Upper lobe of right lung (tissue), 1 donor: ENCODE results near the gene TAF4. TPM values are rescaled to one million over a fixed set of nuclear protein-coding genes. Genes with fewer than 3 reads are reported as not detected.
A peak's percentile ranks its signal among the peaks of the same experiment; 100 is the strongest.

Experiments used
- ATAC-seq: fragments of 200-7000 bp; cut with Tn5 transposase; one replicate; pipeline ENCODE4 v1.9.1; 2020; ENCODE audit warnings: mild to moderate bottlenecking, moderate library complexity
- DNase-seq: peaks from one replicate; pipeline ENCODE4 v3.0.0-alpha.2; 2020
- H3K27ac ChIP-seq: fragments of 200-600 bp; one replicate; pipeline ENCODE4 v1.8.0; 2022
- H3K27me3 ChIP-seq: fragments of 200-600 bp; one replicate; pipeline ENCODE4 v1.8.0; 2022; ENCODE audit warnings: mild to moderate bottlenecking
- H3K36me3 ChIP-seq: fragments of 200-600 bp; one replicate; pipeline ENCODE4 v1.8.0; 2022
- H3K4me1 ChIP-seq: fragments of 200-600 bp; one replicate; pipeline ENCODE4 v1.8.0; 2022
- H3K4me3 ChIP-seq: fragments of 200-600 bp; one replicate; pipeline ENCODE4 v1.8.0; 2022; ENCODE audit warnings: mild to moderate bottlenecking
- H3K9me3 ChIP-seq: fragments of 200-600 bp; one replicate; pipeline ENCODE4 v1.8.0; 2022
- CTCF ChIP-seq: fragments of 200-600 bp; IDR thresholded peaks from one replicate; pipeline ENCODE4 v1.8.0; 2022; ENCODE audit warnings: antibody characterized with exemption
- intact Hi-C: fragments of 100-400 bp; cut with DNase I; formaldehyde crosslinking; loops from one replicate; pipeline ENCODE4 v1.11.0; 2022
- total RNA-seq: library from RNA; stranded (reverse); fragmentation: NEBNext Ultra II Directional; extraction: Animal tissue kit (Norgen Biotek cat#: 25700); gene quantifications from one replicate; pipeline ENCODE4 v1.2.1, GENCODE V29; 2021
- donor health status: DM: no; HTN: yes; CAD: no; lungs with severe emphysema.

The TAF4 gene
- total RNA-seq, 1 donor from 2014 or later: 19.6 TPM

DNA sequence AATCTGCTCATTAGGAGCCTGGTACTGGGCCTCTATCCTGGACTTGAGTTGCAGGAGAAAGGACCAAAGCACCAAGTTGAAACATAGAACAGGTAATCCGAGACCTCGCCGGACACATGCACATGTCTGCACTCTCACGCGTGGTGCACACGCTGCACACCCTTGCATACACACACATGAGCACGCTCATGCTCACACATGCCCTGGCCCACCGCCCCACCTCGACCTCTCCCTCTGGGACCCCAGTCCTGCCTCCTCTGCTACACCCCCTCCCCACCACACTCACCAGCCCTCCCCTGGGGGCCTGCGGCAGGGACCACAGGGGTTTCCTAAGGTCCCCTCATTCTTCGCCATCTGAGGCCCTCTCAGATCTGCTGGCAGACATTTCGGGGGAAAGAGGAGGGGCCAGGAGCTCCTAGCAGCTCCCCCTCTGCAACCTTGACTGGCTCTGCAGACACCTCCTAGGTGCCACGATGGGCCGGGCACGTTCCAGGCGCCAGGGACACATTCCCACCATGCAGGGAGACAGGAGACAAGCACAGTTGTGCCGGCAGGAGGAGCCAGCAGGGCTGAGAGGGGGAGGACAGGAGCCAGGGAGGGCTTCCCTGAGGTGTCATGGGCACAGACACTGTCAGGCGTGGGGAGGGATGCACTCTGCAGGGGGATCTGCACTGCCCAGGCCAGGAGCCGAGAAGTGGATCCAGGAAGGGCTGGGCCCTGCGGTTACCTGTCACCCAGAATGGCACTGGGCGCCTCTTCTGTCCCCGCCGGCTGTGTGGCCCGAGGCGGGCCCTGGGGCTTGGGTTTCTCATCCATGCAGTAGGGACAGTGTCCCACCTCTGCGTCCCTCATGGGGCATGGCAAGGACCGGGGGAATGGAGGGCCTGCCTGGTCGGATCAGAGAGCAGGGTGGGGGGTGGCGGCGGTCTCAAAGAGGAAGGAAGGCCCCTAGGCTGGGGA, 31.0 kb upstream of the TAF4 start:
- Histone ChIP-seq H3K4me3 (no peak overlapping the region), H3K4me1 (no peaks in the 10 kb centered on the region), H3K9me3 (peaks cover 4% of the 10 kb centered on the region), H3K36me3 (no peaks in the 10 kb centered on the region), H3K27ac (no peak overlapping the region), H3K27me3 (no peaks in the 10 kb centered on the region)
- no peak for TF ChIP-seq CTCF
- DNase-seq (no peak), ATAC-seq (no peak)
- intact Hi-C loops: no loop called here

- no peak overlapping the region for H3K27ac ChIP-seq
- intact Hi-C loops: no loop called here
- no peaks in the 10 kb centered on the region for H3K9me3 ChIP-seq
- H3K27me3 ChIP-seq: no peaks in the 10 kb centered on the region
- H3K4me3 ChIP-seq: no peak overlapping the region
- H3K4me1 ChIP-seq: no peaks in the 10 kb centered on the region
- no peaks in the 10 kb centered on the region for H3K36me3 ChIP-seq
- ATAC-seq (no peak), DNase-seq (no peak)
- no peak for TF ChIP-seq CTCF
Measured at GRCh38 chr20:62089393-62089792, 23.7 kb upstream of the TAF4 start.

- Histone ChIP-seq H3K27ac (no peak overlapping the region), H3K36me3 (no peaks in the 10 kb centered on the region), H3K4me1 (no peaks in the 10 kb centered on the region), H3K27me3 (no peaks in the 10 kb centered on the region), H3K9me3 (no peaks in the 10 kb centered on the region), H3K4me3 (no peak overlapping the region)
- intact Hi-C loops: no loop called here
- ATAC-seq (peak; percentile 10), DNase-seq (no peak)
- TF ChIP-seq CTCF: no peak
Measured at GRCh38 chr20:62088258-62089127, 22.8 kb upstream of the TAF4 start.

DNA sequence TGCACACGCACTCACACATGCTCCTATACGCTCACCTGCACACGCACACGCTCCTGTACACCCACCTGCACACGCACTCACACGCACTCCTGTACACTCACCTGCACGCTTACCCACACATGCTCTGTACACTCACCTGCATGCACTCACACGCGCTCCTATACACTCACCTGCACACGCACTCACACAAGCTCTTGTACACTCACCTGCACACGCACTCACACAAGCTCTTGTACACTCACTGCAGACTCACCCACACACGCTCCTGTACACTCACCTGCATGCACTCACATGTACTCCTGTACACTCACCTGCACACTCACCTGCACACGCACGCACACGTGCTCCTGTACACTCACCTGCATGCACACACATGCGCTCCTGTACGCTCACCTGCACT, 22.0 kb upstream of the TAF4 start:
- peak; percentile 25 for ATAC-seq
- no peaks in the 10 kb centered on the region for H3K36me3 ChIP-seq
- no peaks in the 10 kb centered on the region for H3K9me3 ChIP-seq
- H3K27ac ChIP-seq: no peak overlapping the region
- no peak for DNase-seq
- intact Hi-C loops: no loop called here
- TF ChIP-seq CTCF: no peak
- no peaks in the 10 kb centered on the region for H3K4me1 ChIP-seq
- no peaks in the 10 kb centered on the region for H3K27me3 ChIP-seq
- no peak overlapping the region for H3K4me3 ChIP-seq

DNA sequence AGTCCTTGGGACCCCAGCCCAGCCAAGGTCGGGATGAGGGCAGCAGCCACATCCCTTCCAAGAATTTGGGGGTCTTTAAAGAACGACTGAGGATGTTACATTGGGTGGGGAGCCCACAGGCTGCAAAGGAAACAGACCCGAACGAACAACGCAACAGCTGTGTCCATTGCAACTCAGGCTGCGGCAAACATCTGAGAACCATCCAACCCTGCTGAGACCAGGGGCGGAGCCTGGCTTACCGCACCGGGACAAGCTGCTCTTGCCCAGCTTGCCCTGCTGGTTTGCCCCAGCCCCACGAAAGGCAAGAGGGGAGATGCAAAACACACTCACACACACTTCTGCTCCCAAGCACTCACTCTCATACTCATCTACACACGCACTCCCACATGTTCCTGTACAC, 21.5 kb upstream of the TAF4 start:
- ATAC-seq: peak; percentile 15

More for the DNA sequence above, 21.5 kb upstream of the TAF4 start:
- TF ChIP-seq CTCF: no peak
- Histone ChIP-seq H3K27me3 (no peaks in the 10 kb centered on the region), H3K4me1 (no peaks in the 10 kb centered on the region), H3K4me3 (no peak overlapping the region), H3K27ac (no peak overlapping the region), H3K9me3 (no peaks in the 10 kb centered on the region), H3K36me3 (no peaks in the 10 kb centered on the region)
- intact Hi-C loops: no loop called here
- DNase-seq: no peak
